LNCAP (cell line): ENCODE results near the gene LMCD1.

Experiments used
- TF ChIP-seq, protein P1 (sequence below): fragments of 450-650 bp; IDR thresholded peaks from 2 replicates; pipeline ENCODE4 v1.5.1; 2017; ENCODE audit warnings: mild to moderate bottlenecking

The LMCD1 gene

DNA sequence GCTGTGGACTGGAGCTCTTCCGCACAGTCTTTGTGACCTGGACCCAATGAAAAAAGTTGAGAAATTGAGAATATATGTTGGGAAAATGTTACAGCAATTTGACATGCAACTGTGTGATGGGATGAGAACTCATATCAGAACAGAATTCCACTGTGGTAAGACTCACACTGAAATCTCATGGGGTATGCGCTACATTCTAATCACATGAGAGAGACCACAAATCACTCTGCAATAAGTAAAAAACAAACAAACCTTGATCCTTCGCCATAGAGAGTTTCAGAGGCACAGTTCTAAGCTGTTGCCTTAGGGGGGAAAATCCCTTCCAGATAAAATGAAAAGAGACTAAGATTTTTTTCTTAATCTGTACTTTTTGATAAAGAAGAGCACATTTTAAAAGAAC is 37.3 kb downstream of the LMCD1 start:
- TF ChIP-seq, protein P1, sequence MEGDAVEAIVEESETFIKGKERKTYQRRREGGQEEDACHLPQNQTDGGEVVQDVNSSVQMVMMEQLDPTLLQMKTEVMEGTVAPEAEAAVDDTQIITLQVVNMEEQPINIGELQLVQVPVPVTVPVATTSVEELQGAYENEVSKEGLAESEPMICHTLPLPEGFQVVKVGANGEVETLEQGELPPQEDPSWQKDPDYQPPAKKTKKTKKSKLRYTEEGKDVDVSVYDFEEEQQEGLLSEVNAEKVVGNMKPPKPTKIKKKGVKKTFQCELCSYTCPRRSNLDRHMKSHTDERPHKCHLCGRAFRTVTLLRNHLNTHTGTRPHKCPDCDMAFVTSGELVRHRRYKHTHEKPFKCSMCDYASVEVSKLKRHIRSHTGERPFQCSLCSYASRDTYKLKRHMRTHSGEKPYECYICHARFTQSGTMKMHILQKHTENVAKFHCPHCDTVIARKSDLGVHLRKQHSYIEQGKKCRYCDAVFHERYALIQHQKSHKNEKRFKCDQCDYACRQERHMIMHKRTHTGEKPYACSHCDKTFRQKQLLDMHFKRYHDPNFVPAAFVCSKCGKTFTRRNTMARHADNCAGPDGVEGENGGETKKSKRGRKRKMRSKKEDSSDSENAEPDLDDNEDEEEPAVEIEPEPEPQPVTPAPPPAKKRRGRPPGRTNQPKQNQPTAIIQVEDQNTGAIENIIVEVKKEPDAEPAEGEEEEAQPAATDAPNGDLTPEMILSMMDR = no peak

DNA sequence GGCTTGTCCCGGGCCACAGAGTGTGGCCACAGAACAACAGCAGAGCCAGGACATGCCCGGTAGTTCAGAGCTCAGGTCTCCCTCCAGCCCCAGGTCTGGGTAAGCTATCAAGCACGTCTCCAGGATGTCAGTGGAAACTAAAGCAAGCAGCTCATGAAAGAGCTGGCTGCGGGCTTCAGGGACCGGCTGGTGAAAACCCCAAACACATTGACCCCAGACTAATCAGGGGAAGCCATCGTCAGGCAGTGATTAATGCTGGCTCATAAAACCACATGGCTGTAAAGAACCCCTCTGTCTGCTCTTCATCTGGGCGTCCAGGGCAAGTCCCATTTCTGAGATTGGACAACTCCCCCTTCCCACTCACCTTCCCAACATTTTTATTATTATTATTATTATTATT is 37.8 kb downstream of the LMCD1 start:
- TF ChIP-seq, protein P1 = no peak

DNA sequence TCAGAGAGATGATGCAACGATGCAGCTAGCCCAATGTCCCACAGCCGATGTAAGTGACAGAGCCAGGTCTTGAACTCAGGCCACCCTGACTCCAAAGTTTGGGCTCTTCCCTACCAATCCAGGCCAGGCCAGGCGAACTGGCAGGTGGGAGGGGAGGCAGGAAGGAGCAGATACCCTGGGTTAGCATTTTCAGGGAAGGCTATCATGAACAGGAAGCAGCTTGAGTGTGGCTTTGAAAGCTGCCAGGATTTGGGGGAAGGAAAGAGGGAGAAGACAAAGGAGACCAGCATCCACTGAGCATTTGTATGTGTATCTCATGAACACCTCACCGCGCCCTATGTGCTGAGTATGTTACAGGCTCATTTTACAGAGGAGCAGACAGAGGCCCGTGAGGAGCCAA is 38.8 kb downstream of the LMCD1 start:
- TF ChIP-seq, protein P1 = no peak

DNA sequence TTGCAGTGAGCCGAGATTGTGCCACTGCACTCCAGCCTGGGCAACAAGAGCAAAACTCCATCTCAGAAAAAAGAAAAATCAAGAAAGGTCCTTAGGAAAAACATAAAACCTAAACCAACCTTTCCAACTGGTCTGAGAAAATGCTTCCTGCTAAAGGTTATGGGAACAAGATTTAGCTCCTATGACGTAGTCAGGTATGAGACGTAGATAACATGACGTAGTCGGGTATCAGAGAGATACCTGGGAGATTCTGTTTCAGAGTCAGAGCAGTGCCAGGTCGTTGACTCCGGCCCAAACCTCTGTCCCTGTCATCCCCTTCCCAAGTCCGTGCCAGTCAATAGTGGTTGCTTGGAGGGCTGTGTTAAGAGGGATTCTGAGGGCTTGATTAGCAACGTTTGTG is 39.9 kb downstream of the LMCD1 start:
- TF ChIP-seq, protein P1 = no peak

DNA sequence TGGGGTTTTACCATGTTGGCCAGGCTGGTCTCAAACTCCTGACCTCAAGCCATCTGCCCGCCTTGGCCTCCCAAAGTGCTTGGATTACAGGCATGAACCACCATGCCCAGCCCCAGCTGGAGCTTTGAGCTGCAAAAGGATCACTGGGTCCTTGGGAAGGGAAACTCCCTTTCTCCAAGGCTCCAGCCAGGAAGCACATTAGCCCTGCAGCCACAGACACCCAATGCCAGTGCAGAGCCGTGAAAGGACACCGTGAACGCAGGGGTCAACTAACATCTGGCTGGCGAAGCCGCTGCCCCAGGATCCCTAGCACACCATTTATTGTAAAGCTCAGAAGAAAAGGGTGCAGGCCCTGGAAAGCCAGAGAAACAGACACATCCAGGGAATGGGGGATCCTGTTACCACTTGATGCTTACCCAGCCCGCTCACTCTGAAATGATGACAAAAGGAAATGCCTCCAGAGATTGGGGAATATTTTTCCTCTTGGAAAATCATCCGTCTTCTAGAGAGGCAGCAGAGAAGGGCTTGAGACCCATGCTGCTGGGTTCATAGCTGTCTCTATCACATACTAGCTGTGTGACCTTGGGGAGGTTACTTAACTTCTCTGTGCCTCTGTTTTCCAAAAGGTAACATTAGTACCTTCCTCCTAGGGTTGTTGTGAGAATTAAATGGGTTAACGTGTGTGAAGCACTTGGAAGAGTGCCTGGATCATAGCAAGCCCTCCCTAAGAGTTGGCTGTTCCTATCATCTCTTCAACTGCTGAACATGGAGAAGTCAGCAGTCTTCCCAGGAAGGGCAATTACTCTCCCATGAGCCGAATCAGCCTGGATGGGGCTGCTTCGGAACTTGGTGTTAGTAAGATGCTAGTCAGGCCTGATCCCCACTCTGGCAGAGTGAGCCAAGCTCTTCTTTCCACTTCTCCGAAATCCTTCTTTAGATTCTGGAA is 40.8 kb downstream of the LMCD1 start:
- TF ChIP-seq, protein P1 = no peak

DNA sequence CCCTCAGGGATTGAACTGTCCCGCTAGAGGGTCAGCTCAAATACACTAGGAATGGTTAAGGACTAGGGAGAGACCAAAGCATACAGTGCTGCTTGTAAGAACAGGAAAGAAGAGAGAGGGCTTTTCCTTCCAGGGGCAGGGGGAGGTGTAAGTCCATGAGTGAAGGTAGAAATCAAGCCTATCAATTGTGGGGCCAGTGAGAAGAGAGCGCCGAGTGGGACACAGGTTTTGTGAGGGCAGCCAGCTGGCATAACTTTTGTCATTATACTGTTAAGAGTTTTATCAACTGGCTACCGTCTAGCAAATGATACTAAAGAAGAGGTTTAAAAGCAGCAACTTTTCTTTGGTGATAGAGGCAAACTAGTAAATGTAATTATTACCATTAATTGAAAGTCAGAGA is 45.0 kb downstream of the LMCD1 start:
- TF ChIP-seq, protein P1 = no peak

DNA sequence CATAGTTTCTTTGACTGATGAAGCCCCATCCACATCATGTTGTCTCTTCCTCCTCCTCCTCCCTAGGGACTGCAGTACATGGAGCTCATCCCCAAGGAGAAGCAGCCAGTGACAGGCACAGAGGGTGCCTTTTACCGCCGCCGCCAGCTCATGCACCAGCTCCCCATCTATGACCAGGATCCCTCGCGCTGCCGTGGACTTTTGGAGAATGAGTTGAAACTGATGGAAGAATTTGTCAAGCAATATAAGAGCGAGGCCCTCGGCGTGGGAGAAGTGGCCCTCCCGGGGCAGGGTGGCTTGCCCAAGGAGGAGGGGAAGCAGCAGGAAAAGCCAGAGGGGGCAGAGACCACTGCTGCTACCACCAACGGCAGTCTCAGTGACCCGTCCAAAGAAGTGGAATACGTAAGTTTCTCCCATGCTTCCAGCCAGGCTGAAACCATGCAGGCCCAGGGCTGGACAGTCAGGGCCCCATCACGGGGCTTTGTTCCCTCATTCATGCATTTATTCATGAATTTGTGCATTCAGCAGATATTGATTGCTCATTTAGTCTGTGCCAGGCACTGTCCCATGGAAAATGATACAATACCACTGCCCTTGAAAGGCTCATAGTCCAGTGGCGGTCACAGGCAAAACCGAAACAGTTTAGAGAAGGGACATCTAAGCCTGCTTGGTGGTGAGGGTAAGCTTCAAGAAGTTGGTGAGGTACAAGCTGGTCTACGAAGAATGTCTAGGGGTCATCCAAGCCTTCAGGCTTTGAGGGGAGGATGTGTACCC is 47.1 kb downstream of the LMCD1 start:
- TF ChIP-seq, protein P1 = no peak
